WERI-Rb-1 (cell line): Measurements from ENCODE around the gene FOXP4.

Experiments used
- DNase-seq: peaks from one replicate; pipeline ENCODE4 v3.0.0-alpha.2; 2020
- H3K27ac ChIP-seq: fragments of 250-450 bp; sonication (Bioruptor Pico); 2 replicates; pipeline ENCODE4 v1.5.1; 2020; ENCODE audit warnings: mild to moderate bottlenecking, moderate library complexity
- H3K27me3 ChIP-seq: fragments of 250-450 bp; sonication (Bioruptor Pico); 2 replicates; pipeline ENCODE4 v1.5.1; 2021; ENCODE audit warnings: mild to moderate bottlenecking, low read depth, moderate library complexity; ENCODE audit not compliant: insufficient read depth, severe bottlenecking
- H3K36me3 ChIP-seq: fragments of 250-450 bp; sonication (Bioruptor Pico); 2 replicates; pipeline ENCODE4 v1.5.1; 2020; ENCODE audit warnings: mild to moderate bottlenecking, moderate library complexity
- H3K4me3 ChIP-seq: 2 replicates; pipeline ENCODE4 v1.5.1; 2011; ENCODE audit warnings: low read depth, mild to moderate bottlenecking, control low read depth, low read length
- H3K9me3 ChIP-seq: fragments of 250-450 bp; sonication (Bioruptor Pico); 2 replicates; pipeline ENCODE4 v1.5.1; 2021; ENCODE audit warnings: mild to moderate bottlenecking, moderate library complexity; ENCODE audit not compliant: severe bottlenecking
- CTCF ChIP-seq: IDR thresholded peaks from 2 replicates; pipeline ENCODE4 v1.5.1; 2011; ENCODE audit warnings: low read depth, mild to moderate bottlenecking, control low read depth, inconsistent platforms, low read length

Gene FOXP4

DNA sequence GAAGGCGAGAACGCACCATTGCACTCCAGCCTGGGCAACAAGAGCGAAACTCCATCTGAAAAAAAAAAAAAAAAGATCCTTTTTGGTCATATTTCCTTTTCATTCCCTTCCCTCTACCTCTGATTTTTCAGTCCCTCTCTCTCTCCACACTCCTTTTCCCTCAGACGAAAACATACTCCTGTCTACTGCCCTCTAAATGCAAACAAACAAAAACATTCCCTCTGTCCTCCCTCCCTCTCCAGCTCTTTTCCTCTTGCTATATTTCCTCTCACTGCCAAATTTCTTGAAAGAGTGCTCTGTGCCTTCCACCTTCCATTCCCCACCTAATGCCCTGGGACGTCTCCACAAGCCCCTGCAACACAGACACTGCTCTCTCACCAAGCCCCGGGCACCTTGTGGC is 77.1 kb downstream of the FOXP4 start:
- no peak overlapping the region for H3K27ac ChIP-seq
- DNase-seq: no peak
- no peak overlapping the region for H3K4me3 ChIP-seq
- peaks cover 5% of the 10 kb centered on the region for H3K9me3 ChIP-seq
- no peak for TF ChIP-seq CTCF
- H3K27me3 ChIP-seq: no peaks in the 10 kb centered on the region
- H3K36me3 ChIP-seq: no peaks in the 10 kb centered on the region

GRCh38 chr6:41624621-41625380 is 78.6 kb downstream of the FOXP4 start:
- no peak for TF ChIP-seq CTCF
- DNase-seq: no peak
- H3K9me3 ChIP-seq: peaks cover 5% of the 10 kb centered on the region
- no peaks in the 10 kb centered on the region for H3K36me3 ChIP-seq
- no peak overlapping the region for H3K4me3 ChIP-seq
- no peak overlapping the region for H3K27ac ChIP-seq
- H3K27me3 ChIP-seq: no peaks in the 10 kb centered on the region

- DNase-seq: no peak
- H3K4me3 ChIP-seq: no peak overlapping the region
- no peaks in the 10 kb centered on the region for H3K36me3 ChIP-seq
- no peaks in the 10 kb centered on the region for H3K27me3 ChIP-seq
- no peak overlapping the region for H3K27ac ChIP-seq
- H3K9me3 ChIP-seq: peaks cover 5% of the 10 kb centered on the region
- no peak for TF ChIP-seq CTCF
Observed at GRCh38 chr6:41625442-41625841, 79.3 kb downstream of the FOXP4 start.

DNA sequence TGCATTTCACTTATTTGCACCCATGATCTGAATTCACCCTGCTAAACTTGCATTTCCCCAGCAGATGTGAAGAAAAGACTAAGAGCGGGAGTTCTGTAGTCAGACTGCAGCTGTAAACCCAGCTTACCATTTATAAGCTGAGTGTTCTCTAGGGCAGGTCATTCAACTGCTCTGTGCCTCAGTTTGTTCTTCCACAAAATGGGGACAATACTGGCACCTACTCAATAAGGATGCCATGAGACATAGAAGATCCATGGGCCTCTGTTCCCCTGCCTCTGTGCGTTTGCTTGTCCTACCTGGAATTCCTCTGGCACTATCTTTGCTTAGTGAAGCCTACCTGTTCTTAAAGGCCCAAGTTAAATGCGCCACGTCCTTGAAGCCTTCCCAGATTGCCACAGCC is 79.8 kb downstream of the FOXP4 start:
- H3K36me3 ChIP-seq: no peaks in the 10 kb centered on the region
- no peak overlapping the region for H3K4me3 ChIP-seq
- H3K9me3 ChIP-seq: peaks cover under 1% of the 10 kb centered on the region
- TF ChIP-seq CTCF: no peak
- H3K27ac ChIP-seq: no peak overlapping the region
- no peak for DNase-seq
- H3K27me3 ChIP-seq: no peaks in the 10 kb centered on the region

- no peak overlapping the region for H3K4me3 ChIP-seq
- H3K36me3 ChIP-seq: no peaks in the 10 kb centered on the region
- H3K9me3 ChIP-seq: no peaks in the 10 kb centered on the region
- no peak for DNase-seq
- TF ChIP-seq CTCF: no peak
- H3K27me3 ChIP-seq: no peaks in the 10 kb centered on the region
- H3K27ac ChIP-seq: no peak overlapping the region; the same call in 1 of the 2 replicates
Observed at GRCh38 chr6:41626917-41627316, 80.7 kb downstream of the FOXP4 start.

GRCh38 chr6:41629128-41629527 is 82.9 kb downstream of the FOXP4 start:
- no peak for DNase-seq
- H3K27ac ChIP-seq: no peak overlapping the region
- H3K9me3 ChIP-seq: no peaks in the 10 kb centered on the region
- no peak for TF ChIP-seq CTCF
- no peak overlapping the region for H3K4me3 ChIP-seq
- no peaks in the 10 kb centered on the region for H3K36me3 ChIP-seq
- H3K27me3 ChIP-seq: no peaks in the 10 kb centered on the region
